Iris pigment epithelial cell (primary cell): ENCODE results near the gene ATF3.
A peak's percentile ranks its signal among the peaks of the same experiment; 100 is the strongest.
"Not testable (repeated sequence)": the region's sequence is repeated elsewhere in the genome, so short reads cannot be mapped to it uniquely, and the experiment has no call there.

ENCODE experiments used
- DNase-seq: peaks from one replicate; pipeline ENCODE4 v3.0.0-alpha.2; 2011; ENCODE audit warnings: low read depth

ATF3 gene

GRCh38 chr1:212628046-212628445, 19.5 kb downstream of the ATF3 start:
- DNase-seq = no peak

- DNase-seq = no peak
These were observed 20.4 kb downstream of the ATF3 start for GRCh38 chr1:212628813-212629415.

GRCh38 chr1:212629450-212630157, 21.0 kb downstream of the ATF3 start:
- DNase-seq = no peak

GRCh38 chr1:212630158-212630900, 21.8 kb downstream of the ATF3 start:
- DNase-seq = peak; percentile 55

GRCh38 chr1:212633161-212633560, 24.6 kb downstream of the ATF3 start:
- DNase-seq = no peak

GRCh38 chr1:212634252-212634651, 25.7 kb downstream of the ATF3 start:
- no peak for DNase-seq

GRCh38 chr1:212635141-212635631, 26.6 kb downstream of the ATF3 start:
- DNase-seq = peak; percentile 61

GRCh38 chr1:212637902-212638301, 29.3 kb downstream of the ATF3 start:
- no peak for DNase-seq

- no peak for DNase-seq
These were observed 30.1 kb downstream of the ATF3 start for GRCh38 chr1:212638492-212639151.

GRCh38 chr1:212639524-212639923, 31.0 kb downstream of the ATF3 start:
- not testable (repeated sequence) for DNase-seq

GRCh38 chr1:212640223-212640878, 31.8 kb downstream of the ATF3 start:
- no peak for DNase-seq

- DNase-seq = peak; percentile 40
These were observed 33.4 kb downstream of the ATF3 start for GRCh38 chr1:212641956-212642355.

GRCh38 chr1:212643877-212644276, 35.3 kb downstream of the ATF3 start:
- no peak for DNase-seq

- DNase-seq = no peak
These were observed 36.4 kb downstream of the ATF3 start for GRCh38 chr1:212644866-212645545.

GRCh38 chr1:212645546-212646543, 37.3 kb downstream of the ATF3 start:
- no peak for DNase-seq

- no peak for DNase-seq
These were observed 38.0 kb downstream of the ATF3 start for GRCh38 chr1:212646588-212646987.

- DNase-seq = no peak
These were observed 38.4 kb downstream of the ATF3 start for GRCh38 chr1:212647004-212647403.

GRCh38 chr1:212648431-212648830, 39.9 kb downstream of the ATF3 start:
- no peak for DNase-seq

GRCh38 chr1:212649020-212649419, 40.5 kb downstream of the ATF3 start:
- no peak for DNase-seq

GRCh38 chr1:212650228-212650627, 41.7 kb downstream of the ATF3 start:
- no peak for DNase-seq
